VCaP (cell line): ENCODE results near the gene FERMT2.

ENCODE experiments used
- H3K27ac ChIP-seq: fragments of 450-650 bp; 2 replicates; pipeline ENCODE4 v1.5.1; 2017
- CTCF ChIP-seq: fragments of 450-650 bp; conservative IDR thresholded peaks from 2 replicates; pipeline ENCODE4 v1.5.1; 2017; ENCODE audit warnings: mild to moderate bottlenecking, moderate library complexity

FERMT2 gene

GRCh38 chr14:52901357-52901980 lies 49.4 kb downstream of the FERMT2 start:
- H3K27ac ChIP-seq = no peak overlapping the region
- TF ChIP-seq CTCF = no peak

GRCh38 chr14:52900731-52901130 lies 50.1 kb downstream of the FERMT2 start:
- H3K27ac ChIP-seq = no peak overlapping the region
- no peak for TF ChIP-seq CTCF

DNA sequence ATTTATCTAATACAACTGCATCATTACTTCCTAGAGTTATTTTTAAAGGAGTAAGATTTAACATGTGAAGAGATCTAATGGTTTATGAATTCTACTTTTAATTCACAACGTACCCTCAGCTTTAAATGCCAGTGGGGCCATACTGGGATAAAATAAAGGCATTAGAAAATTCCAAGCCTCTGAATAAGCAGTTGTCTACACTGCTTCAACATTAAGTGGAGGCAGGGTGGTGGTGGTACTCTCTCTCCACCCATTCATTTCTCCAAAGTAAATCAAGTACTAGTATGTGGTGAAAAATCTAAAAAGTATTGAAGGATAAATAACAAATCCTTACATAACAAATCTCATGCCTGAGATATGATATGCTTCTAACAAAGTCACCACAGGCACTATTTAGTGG lies 52.4 kb downstream of the FERMT2 start:
- no peak for TF ChIP-seq CTCF
- H3K27ac ChIP-seq = no peak overlapping the region

DNA sequence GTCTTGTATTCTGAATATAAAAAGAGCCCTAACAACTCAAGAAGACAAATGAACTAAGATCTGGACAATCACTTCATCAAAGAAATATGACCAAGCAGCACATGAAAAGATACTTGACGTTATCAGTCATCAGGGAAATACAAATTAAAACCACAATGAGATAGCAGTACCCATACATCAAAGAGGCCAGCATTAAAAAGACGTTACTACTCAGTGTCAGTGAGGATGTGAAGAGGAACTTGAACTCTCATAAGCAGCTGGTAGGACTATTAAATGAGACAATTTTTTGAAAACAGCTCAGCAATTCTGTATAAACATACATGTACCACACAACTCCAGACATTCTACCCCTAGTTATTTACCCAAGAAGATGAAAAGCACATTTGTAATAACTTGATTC lies 55.9 kb downstream of the FERMT2 start:
- no peak overlapping the region for H3K27ac ChIP-seq
- no peak for TF ChIP-seq CTCF

GRCh38 chr14:52891800-52892199 lies 59.0 kb downstream of the FERMT2 start:
- no peak for TF ChIP-seq CTCF
- H3K27ac ChIP-seq = no peak overlapping the region

- no peak for TF ChIP-seq CTCF
- peak overlapping the region; percentile 16; the same call in 1 of the 2 replicates for H3K27ac ChIP-seq
Observed at GRCh38 chr14:52888839-52889838, 61.7 kb downstream of the FERMT2 start.

GRCh38 chr14:52888159-52888558 lies 62.7 kb downstream of the FERMT2 start:
- TF ChIP-seq CTCF = no peak
- peak overlapping the region; percentile 16; the same call in 1 of the 2 replicates for H3K27ac ChIP-seq
